ENCODE data around the gene EDDM3A.
"Not testable (repeated sequence)": the region's sequence is repeated elsewhere in the genome, so short reads cannot be mapped to it uniquely, and the experiment has no call there.

Gene EDDM3A

GRCh38 chr14:20733684-20734429 lies 11.8 kb upstream of the EDDM3A start:
- DNase-seq: no peak

- DNase-seq: no peak
These were observed 11.3 kb upstream of the EDDM3A start for GRCh38 chr14:20734430-20734806.

GRCh38 chr14:20738292-20738691 lies 7.4 kb upstream of the EDDM3A start:
- DNase-seq: not testable (repeated sequence)

- no peak for DNase-seq
These were observed 3.6 kb upstream of the EDDM3A start for GRCh38 chr14:20742132-20742531.

- DNase-seq: no peak
These were observed 2.1 kb upstream of the EDDM3A start for GRCh38 chr14:20743556-20743955.

- DNase-seq: no peak
These were observed 879 bp downstream of the EDDM3A start for GRCh38 chr14:20746566-20746965.

GRCh38 chr14:20748439-20748838 lies 2.8 kb downstream of the EDDM3A start:
- DNase-seq: no peak

GRCh38 chr14:20750194-20750593 lies 4.5 kb downstream of the EDDM3A start:
- no peak for DNase-seq

GRCh38 chr14:20751963-20752562 lies 6.4 kb downstream of the EDDM3A start:
- no peak for DNase-seq

- no peak for DNase-seq
These were observed 8.6 kb downstream of the EDDM3A start for GRCh38 chr14:20754308-20754707.

- DNase-seq: no peak
These were observed 9.3 kb downstream of the EDDM3A start for GRCh38 chr14:20755037-20755436.

- DNase-seq: no peak
These were observed 12.3 kb downstream of the EDDM3A start for GRCh38 chr14:20757965-20758364.

GRCh38 chr14:20759465-20759864 lies 13.8 kb downstream of the EDDM3A start:
- not testable (repeated sequence) for DNase-seq

GRCh38 chr14:20760950-20761349 lies 15.3 kb downstream of the EDDM3A start:
- no peak for DNase-seq

- no peak for DNase-seq
These were observed 22.9 kb downstream of the EDDM3A start for GRCh38 chr14:20768593-20768892.

GRCh38 chr14:20769421-20769820 lies 23.7 kb downstream of the EDDM3A start:
- no peak for DNase-seq

- no peak for DNase-seq
These were observed 27.0 kb downstream of the EDDM3A start for GRCh38 chr14:20772650-20773049.

- no peak for DNase-seq
These were observed 28.7 kb downstream of the EDDM3A start for GRCh38 chr14:20774258-20774824.

GRCh38 chr14:20775043-20775442 lies 29.4 kb downstream of the EDDM3A start:
- DNase-seq: no peak

GRCh38 chr14:20775901-20776300 lies 30.2 kb downstream of the EDDM3A start:
- no peak for DNase-seq

- no peak for DNase-seq
These were observed 36.1 kb downstream of the EDDM3A start for GRCh38 chr14:20781803-20782202.

GRCh38 chr14:20782280-20782890 lies 36.7 kb downstream of the EDDM3A start:
- DNase-seq: no peak

- DNase-seq: no peak
These were observed 41.3 kb downstream of the EDDM3A start for GRCh38 chr14:20787025-20787424.

- no peak for DNase-seq
These were observed 43.6 kb downstream of the EDDM3A start for GRCh38 chr14:20789230-20789813.
